ENCODE data around the gene TSPAN31.

GRCh38 chr12:57752668-57753000 is 7.8 kb downstream of the TSPAN31 start:
- TF ChIP-seq CTCF (conservative IDR thresholded peaks at IDR 0.05; ENCODE audit: low read depth in 2 of 2) = no peak
- TF ChIP-seq CREB1 (CRISPR knock-in tag; IDR thresholded peaks at IDR 0.05; ENCODE audit: low read depth) = no peak
- TF ChIP-seq POLR2AphosphoS5 (IDR thresholded peaks at IDR 0.05; ENCODE audit: low read depth) = no peak
- no peak for TF ChIP-seq EZH2 (IDR thresholded peaks at IDR 0.05; ENCODE audit: low read depth, unreplicated experiment)
- TF ChIP-seq EZH2phosphoT487 (IDR thresholded peaks at IDR 0.05; ENCODE audit: unreplicated experiment) = no peak
- TF ChIP-seq, protein P1, sequence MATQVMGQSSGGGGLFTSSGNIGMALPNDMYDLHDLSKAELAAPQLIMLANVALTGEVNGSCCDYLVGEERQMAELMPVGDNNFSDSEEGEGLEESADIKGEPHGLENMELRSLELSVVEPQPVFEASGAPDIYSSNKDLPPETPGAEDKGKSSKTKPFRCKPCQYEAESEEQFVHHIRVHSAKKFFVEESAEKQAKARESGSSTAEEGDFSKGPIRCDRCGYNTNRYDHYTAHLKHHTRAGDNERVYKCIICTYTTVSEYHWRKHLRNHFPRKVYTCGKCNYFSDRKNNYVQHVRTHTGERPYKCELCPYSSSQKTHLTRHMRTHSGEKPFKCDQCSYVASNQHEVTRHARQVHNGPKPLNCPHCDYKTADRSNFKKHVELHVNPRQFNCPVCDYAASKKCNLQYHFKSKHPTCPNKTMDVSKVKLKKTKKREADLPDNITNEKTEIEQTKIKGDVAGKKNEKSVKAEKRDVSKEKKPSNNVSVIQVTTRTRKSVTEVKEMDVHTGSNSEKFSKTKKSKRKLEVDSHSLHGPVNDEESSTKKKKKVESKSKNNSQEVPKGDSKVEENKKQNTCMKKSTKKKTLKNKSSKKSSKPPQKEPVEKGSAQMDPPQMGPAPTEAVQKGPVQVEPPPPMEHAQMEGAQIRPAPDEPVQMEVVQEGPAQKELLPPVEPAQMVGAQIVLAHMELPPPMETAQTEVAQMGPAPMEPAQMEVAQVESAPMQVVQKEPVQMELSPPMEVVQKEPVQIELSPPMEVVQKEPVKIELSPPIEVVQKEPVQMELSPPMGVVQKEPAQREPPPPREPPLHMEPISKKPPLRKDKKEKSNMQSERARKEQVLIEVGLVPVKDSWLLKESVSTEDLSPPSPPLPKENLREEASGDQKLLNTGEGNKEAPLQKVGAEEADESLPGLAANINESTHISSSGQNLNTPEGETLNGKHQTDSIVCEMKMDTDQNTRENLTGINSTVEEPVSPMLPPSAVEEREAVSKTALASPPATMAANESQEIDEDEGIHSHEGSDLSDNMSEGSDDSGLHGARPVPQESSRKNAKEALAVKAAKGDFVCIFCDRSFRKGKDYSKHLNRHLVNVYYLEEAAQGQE (IDR thresholded peaks at IDR 0.05; ENCODE audit: unreplicated experiment) = no peak
- no peak for TF ChIP-seq STAT1 (IDR thresholded peaks at IDR 0.05; ENCODE audit: unreplicated experiment)
- no peak for TF ChIP-seq ZNF114 (CRISPR knock-in tag; IDR thresholded peaks at IDR 0.05)

All from GM23338 (cell line).